SK-N-SH (cell line): ENCODE data around the gene MRPL12. TPM values are rescaled to one million over a fixed set of nuclear protein-coding genes. Genes with fewer than 3 reads are reported as not detected.

ENCODE experiments used
- CTCF ChIA-PET: fragments of 300-600, 350-600 bp; formaldehyde crosslinking; extraction: SDS; loops from one replicate; lab custom pipeline; 2021; lab: Yijun Ruan, JAX
- POLR2A ChIA-PET: fragments of 350-600 bp; sonication (Branson Sonifier 250); formaldehyde crosslinking; extraction: SDS; loops from one replicate; lab custom pipeline; 2020; ENCODE audit warnings: antibody characterized with exemption, inconsistent platforms; lab: Yijun Ruan, JAX
- DNase-seq: peaks from one replicate; pipeline ENCODE4 v3.0.0; 2012
- H2AFZ ChIP-seq: fragments of 200-600 bp; sonication (generic); 2 replicates; pipeline ENCODE4 v1.8.1; 2016; ENCODE audit warnings: antibody characterized with exemption, mild to moderate bottlenecking, low read depth
- H3F3A ChIP-seq: fragments of 200-600 bp; sonication (generic); replicated peaks from 2 replicates; pipeline ENCODE3; 2016; ENCODE audit warnings: antibody characterized with exemption, mild to moderate bottlenecking; ENCODE audit not compliant: insufficient read depth
- H3K27ac ChIP-seq, 2 experiments: fragments of 200-500 bp in 1 of 2; fragments of 200-600 bp in 1 of 2; sonication (Bioruptor generic) in 1 of 2; sonication (generic), shearing (Covaris generic) in 1 of 2; 2 replicates each; pipeline versions ENCODE4 v1.5.1 to v1.6.1; 2014 to 2016; ENCODE audit warnings: low read depth in 2 of 2, inconsistent platforms in 1 of 2, low read length in 1 of 2, mild to moderate bottlenecking in 1 of 2, mixed read lengths in 1 of 2
- H3K27me3 ChIP-seq: fragments of 200-600 bp; sonication (generic), shearing (Covaris generic); 2 replicates; pipeline ENCODE4 v1.6.1; 2016; ENCODE audit warnings: mixed run types; ENCODE audit not compliant: insufficient read depth
- H3K36me3 ChIP-seq, 2 experiments: fragments of 200-500 bp in 1 of 2; fragments of 200-600 bp in 1 of 2; sonication (Bioruptor generic) in 1 of 2; sonication (generic) in 1 of 2; replicated peaks in 1 of 2; 2 replicates each; pipeline versions ENCODE3 to v1.5.1; 2014 to 2016; ENCODE audit warnings: low read length in 1 of 2, mild to moderate bottlenecking in 1 of 2; ENCODE audit not compliant: insufficient read depth in 2 of 2, control insufficient read depth in 1 of 2
- H3K4me1 ChIP-seq, 2 experiments: fragments of 200-500 bp in 1 of 2; fragments of 200-600 bp in 1 of 2; sonication (Bioruptor generic) in 1 of 2; sonication (generic), shearing (Covaris generic) in 1 of 2; 2 replicates each; pipeline versions ENCODE4 v1.5.1 to v1.6.1; 2014 to 2016; ENCODE audit warnings: low read depth in 1 of 2, low read length in 1 of 2, mixed run types in 1 of 2; ENCODE audit not compliant: insufficient read depth in 2 of 2, control insufficient read depth in 1 of 2
- H3K4me2 ChIP-seq: fragments of 200-600 bp; sonication (generic), shearing (Covaris generic); 2 replicates; pipeline ENCODE4 v1.6.1; 2017; ENCODE audit warnings: mixed run types
- H3K4me3 ChIP-seq, 2 experiments: fragments of 200-500 bp in 1 of 2; fragments of 200-600 bp in 1 of 2; sonication (Bioruptor generic) in 1 of 2; sonication (generic), shearing (Covaris generic) in 1 of 2; 2 replicates each; pipeline versions ENCODE4 v1.5.1 to v1.8.1; 2014 to 2016; ENCODE audit warnings: low read depth in 2 of 2, inconsistent platforms in 1 of 2, low read length in 1 of 2, mild to moderate bottlenecking in 1 of 2, mixed read lengths in 1 of 2, moderate library complexity in 1 of 2
- H3K79me2 ChIP-seq: fragments of 200-600 bp; sonication (generic); 2 replicates; pipeline ENCODE4 v1.8.1; 2017; ENCODE audit warnings: mild to moderate bottlenecking; ENCODE audit not compliant: insufficient read depth
- H3K9ac ChIP-seq: fragments of 200-600 bp; sonication (generic); 2 replicates; pipeline ENCODE4 v1.6.1; 2017; ENCODE audit warnings: mixed run types
- H3K9me2 ChIP-seq: fragments of 200-600 bp; sonication (generic); 2 replicates; pipeline ENCODE4 v1.6.1; 2017; ENCODE audit warnings: mixed run types
- H3K9me3 ChIP-seq: fragments of 200-600 bp; sonication (generic); 2 replicates; pipeline ENCODE4 v1.6.1; 2017; ENCODE audit warnings: mixed run types, mild to moderate bottlenecking, moderate library complexity
- H4K20me1 ChIP-seq: fragments of 200-600 bp; sonication (generic); 2 replicates; pipeline ENCODE4 v1.6.1; 2017; ENCODE audit warnings: mild to moderate bottlenecking, mixed run types; ENCODE audit not compliant: insufficient read depth
- CHD2 ChIP-seq: fragments of 150-350 bp; IDR thresholded peaks from 2 replicates; pipeline ENCODE4 v1.6.1; 2018; ENCODE audit warnings: low read length; ENCODE audit not compliant: partially characterized antibody
- CTCF ChIP-seq: fragments of 200-600 bp; sonication (generic); IDR thresholded peaks from 2 replicates; pipeline ENCODE4 v1.6.1; 2017; ENCODE audit warnings: antibody characterized with exemption, mild to moderate bottlenecking, moderate library complexity
- EP300 ChIP-seq, 2 experiments: IDR thresholded peaks; 2 replicates each; pipeline versions ENCODE4 v1.4.0 to v1.6.1; 2012; ENCODE audit warnings: borderline replicate concordance in 1 of 2, low read depth in 1 of 2, low read length in 1 of 2
- GABPA ChIP-seq: IDR thresholded peaks from 2 replicates; pipeline ENCODE4 v1.4.0; 2012; ENCODE audit warnings: low read depth, mild to moderate bottlenecking
- GATA2 ChIP-seq: sonication (generic); formaldehyde crosslinking; IDR thresholded peaks from 2 replicates; pipeline ENCODE4 v1.5.0; 2020; ENCODE audit warnings: mild to moderate bottlenecking, missing genetic modification reagents
- IRF3 ChIP-seq: fragments of 150-350 bp; IDR thresholded peaks from 2 replicates; pipeline ENCODE4 v1.6.1; 2016; ENCODE audit warnings: mild to moderate bottlenecking, low read depth, low read length
- MAX ChIP-seq: IDR thresholded peaks from 2 replicates; pipeline ENCODE4 v1.4.0; 2012; ENCODE audit warnings: low read depth
- MEF2A ChIP-seq: IDR thresholded peaks from 2 replicates; pipeline ENCODE4 v1.4.0; 2012; ENCODE audit warnings: low read depth, borderline replicate concordance
- NFIC ChIP-seq: IDR thresholded peaks from 2 replicates; pipeline ENCODE4 v1.4.0; 2012; ENCODE audit warnings: borderline replicate concordance
- NRF1 ChIP-seq: IDR thresholded peaks from 2 replicates; pipeline ENCODE4 v1.6.1; 2012; ENCODE audit warnings: low read depth, mild to moderate bottlenecking, low read length
- POLR2AphosphoS5 ChIP-seq: IDR thresholded peaks from 2 replicates; pipeline ENCODE4 v1.6.1; 2012; ENCODE audit warnings: low read depth, low read length
- RCOR1 ChIP-seq: fragments of 150-350 bp; IDR thresholded peaks from 2 replicates; pipeline ENCODE4 v1.6.1; 2017; ENCODE audit warnings: antibody characterized with exemption, low read length
- RFX5 ChIP-seq: IDR thresholded peaks from 2 replicates; pipeline ENCODE4 v1.6.1; 2012; ENCODE audit warnings: mild to moderate bottlenecking, improper control_type of control experiment, low read length
- SIN3A ChIP-seq: IDR thresholded peaks from 2 replicates; pipeline ENCODE4 v1.6.1; 2012; ENCODE audit warnings: low read depth, mild to moderate bottlenecking, low read length, moderate library complexity, borderline replicate concordance
- TCF12 ChIP-seq: IDR thresholded peaks from 2 replicates; pipeline ENCODE4 v1.4.0; 2012
- TEAD4 ChIP-seq: IDR thresholded peaks from 2 replicates; pipeline ENCODE4 v1.4.0; 2012; ENCODE audit warnings: mild to moderate bottlenecking, borderline replicate concordance; ENCODE audit not compliant: insufficient read depth
- ZBTB33 ChIP-seq: IDR thresholded peaks from 2 replicates; pipeline ENCODE4 v1.4.0; 2012; ENCODE audit warnings: low read depth, borderline replicate concordance
- WGBS: methylation state at CpG from one replicate; pipeline ENCODE4 v1.1.6; 2017; ENCODE audit warnings: low lambda C conversion rate; 5-methylcytosine and 5-hydroxymethylcytosine counted together
- polyA plus RNA-seq, 3 experiments: library from polyadenylated mRNA; depleted of rRNA; stranded (reverse); fragments of >200 nt; gene quantifications; 2 replicates each; pipeline ENCODE4 v1.2.3, GENCODE V29; 2012

Gene MRPL12
- polyA plus RNA-seq, 1 of the 3 experiments (the other 2 are of a cell fraction) = 322 TPM

- Histone ChIP-seq H2AFZ (no peak overlapping the region), H3K27ac (no peak overlapping the region), H3K36me3 (no peaks in the 10 kb centered on the region), H3K9me3 (no peaks in the 10 kb centered on the region), H3K4me2 (no peak overlapping the region), H3F3A (no peaks in the 10 kb centered on the region), H3K9ac (no peak overlapping the region), H4K20me1 (no peaks in the 10 kb centered on the region), H3K4me3 (no peak overlapping the region), H3K79me2 (no peaks in the 10 kb centered on the region), H3K4me1 (peaks cover 0 to 10% of the 10 kb centered on the region in 2 experiments; a peak in 1 of 4 replicates), H3K27me3 (no peaks in the 10 kb centered on the region), H3K9me2 (no peaks in the 10 kb centered on the region)
- TF ChIP-seq SIN3A (no peak), ZBTB33 (no peak), NFIC (no peak), GABPA (no peak), POLR2AphosphoS5 (no peak)
- DNase-seq = no peak
- ChIA-PET CTCF (interaction anchor here (1.0 to 1.8 kb wide), 4 partner anchors 66 to 219 kb away, joined by 3 to 5 read pairs (median 4); no protein-coding TSS in a partner anchor), POLR2A (interaction anchor here (0.5 kb wide), 1 partner anchor 61 kb away, joined by 4 read pairs; no protein-coding TSS in a partner anchor)
- WGBS = 85% methylated on average over 24 of the region's 28 CpGs
Measured at GRCh38 chr17:81740395-81740961, 37.3 kb downstream of the MRPL12 start.

GRCh38 chr17:81741049-81741593 lies 38.0 kb downstream of the MRPL12 start:
- Histone ChIP-seq H3K36me3 (no peaks in the 10 kb centered on the region), H4K20me1 (no peaks in the 10 kb centered on the region), H3K27ac (no peak overlapping the region), H3K9me2 (no peaks in the 10 kb centered on the region), H2AFZ (no peak overlapping the region), H3K4me3 (no peak overlapping the region), H3K9me3 (no peaks in the 10 kb centered on the region), H3F3A (no peaks in the 10 kb centered on the region), H3K79me2 (no peaks in the 10 kb centered on the region), H3K9ac (no peak overlapping the region), H3K4me2 (no peak overlapping the region), H3K27me3 (no peaks in the 10 kb centered on the region), H3K4me1 (peaks cover 0 to 9% of the 10 kb centered on the region in 2 experiments; a peak in 1 of 4 replicates)
- ChIA-PET POLR2A (no interaction called here), CTCF (interaction anchor here (1.1 to 1.8 kb wide), 3 partner anchors 66 to 218 kb away, joined by 4 to 5 read pairs (median 4); no protein-coding TSS in a partner anchor)
- no peak for TF ChIP-seq IRF3
- no peak for TF ChIP-seq RFX5
- TF ChIP-seq EP300 (IDR thresholded peaks at IDR 0.05; ENCODE audit: borderline replicate concordance in 1 of 2, low read depth in 1 of 2, low read length in 1 of 2) = peak in 1 of 2 experiments; percentile 61; a peak in 1 of 4 replicates
- TF ChIP-seq TCF12 = no peak
- TF ChIP-seq CTCF = no peak
- peak; percentile 84 for TF ChIP-seq GATA2 (CRISPR knock-in tag)
- no peak for TF ChIP-seq MAX
- TF ChIP-seq NRF1 = no peak
- no peak for TF ChIP-seq MEF2A
- no peak for TF ChIP-seq SIN3A
- no peak for TF ChIP-seq CHD2
- TF ChIP-seq RCOR1 = peak; percentile 92
- no peak for TF ChIP-seq TEAD4
- no peak for DNase-seq
- 28% methylated on average over 20 of the region's 22 CpGs for WGBS
